Measurements from ENCODE around the gene IFT122. TPM values are rescaled to one million over a fixed set of nuclear protein-coding genes. Genes with fewer than 3 reads are reported as not detected.

The IFT122 gene
- total RNA-seq, 1 donor: 19.9 TPM

- no peak for DNase-seq (ENCODE audit: low read depth)
- no peak overlapping the region for H3K4me3 ChIP-seq (ENCODE audit: low read depth, low read length)
- TF ChIP-seq CTCF (IDR thresholded peaks at IDR 0.05; ENCODE audit: insufficient read depth, low read depth, low read length): no peak
Measured at GRCh38 chr3:129521611-129522010, 81.6 kb downstream of the IFT122 start.

- DNase-seq (ENCODE audit: low read depth): no peak
- TF ChIP-seq CTCF (IDR thresholded peaks at IDR 0.05; ENCODE audit: insufficient read depth, low read depth, low read length): no peak
- no peak overlapping the region for H3K4me3 ChIP-seq (ENCODE audit: low read depth, low read length)
Measured at GRCh38 chr3:129522953-129523352, 82.9 kb downstream of the IFT122 start.

GRCh38 chr3:129524081-129524480 is 84.1 kb downstream of the IFT122 start:
- no peak for TF ChIP-seq CTCF (IDR thresholded peaks at IDR 0.05; ENCODE audit: insufficient read depth, low read depth, low read length)

GRCh38 chr3:129525341-129525968 is 85.4 kb downstream of the IFT122 start:
- peak; percentile 19 for DNase-seq (ENCODE audit: low read depth)
- H3K4me3 ChIP-seq (ENCODE audit: low read depth, low read length): no peak overlapping the region
- TF ChIP-seq CTCF (IDR thresholded peaks at IDR 0.05; ENCODE audit: insufficient read depth, low read depth, low read length): no peak

More at GRCh38 chr3:129524081-129524480, 84.1 kb downstream of the IFT122 start:
- no peak overlapping the region for H3K4me3 ChIP-seq (ENCODE audit: low read depth, low read length)
- DNase-seq (ENCODE audit: low read depth): no peak

- H3K4me3 ChIP-seq (ENCODE audit: low read depth, low read length): no peak overlapping the region
- no peak for TF ChIP-seq CTCF (IDR thresholded peaks at IDR 0.05; ENCODE audit: insufficient read depth, low read depth, low read length)
- DNase-seq (ENCODE audit: low read depth): no peak
Measured at GRCh38 chr3:129526121-129526900, 86.3 kb downstream of the IFT122 start.

GRCh38 chr3:129527262-129527661 is 87.2 kb downstream of the IFT122 start:
- DNase-seq (ENCODE audit: low read depth): no peak
- H3K4me3 ChIP-seq (ENCODE audit: low read depth, low read length): no peak overlapping the region
- no peak for TF ChIP-seq CTCF (IDR thresholded peaks at IDR 0.05; ENCODE audit: insufficient read depth, low read depth, low read length)

All from fibroblast of villous mesenchyme (primary cell).